Endothelial cell (in vitro differentiated cells): ENCODE data around the gene TSPAN9. TPM values are rescaled to one million over a fixed set of nuclear protein-coding genes. Genes with fewer than 3 reads are reported as not detected.

Experiments
- DNase-seq: peaks from one replicate; pipeline ENCODE4 v3.0.0; 2021; ENCODE audit warnings: low spot score
- H3K27ac Mint-ChIP-seq: one replicate; pipeline ENCODE4 v1.8.0; 2021; ENCODE audit warnings: mixed read lengths, inconsistent platforms; ENCODE audit not compliant: unreplicated experiment
- H3K27me3 Mint-ChIP-seq: one replicate; pipeline ENCODE4 v1.8.0; 2021; ENCODE audit warnings: mild to moderate bottlenecking, moderate library complexity, mixed read lengths, inconsistent platforms; ENCODE audit not compliant: unreplicated experiment
- H3K36me3 Mint-ChIP-seq: one replicate; pipeline ENCODE4 v1.8.0; 2021; ENCODE audit warnings: mild to moderate bottlenecking, low read depth, mixed read lengths, inconsistent platforms; ENCODE audit not compliant: unreplicated experiment
- H3K4me1 Mint-ChIP-seq: one replicate; pipeline ENCODE4 v1.8.0; 2021; ENCODE audit warnings: mild to moderate bottlenecking, mixed read lengths, inconsistent platforms; ENCODE audit not compliant: unreplicated experiment
- H3K4me3 Mint-ChIP-seq: one replicate; pipeline ENCODE4 v1.8.0; 2021; ENCODE audit warnings: mild to moderate bottlenecking, mixed read lengths, inconsistent platforms; ENCODE audit not compliant: unreplicated experiment
- H3K9me3 Mint-ChIP-seq: one replicate; pipeline ENCODE4 v1.8.0; 2021; ENCODE audit warnings: mixed read lengths, inconsistent platforms; ENCODE audit not compliant: unreplicated experiment
- total RNA-seq: library from RNA; stranded (reverse); fragmentation: NEBNext Ultra II Directional; extraction: Animal tissue kit (Norgen Biotek cat#: 25700); gene quantifications from one replicate; pipeline ENCODE4 v1.2.1, GENCODE V29; 2021; ENCODE audit not compliant: unreplicated experiment
- TF ChIP-seq, protein P1 (sequence below): fragments of 200-600 bp; sonication (generic); IDR thresholded peaks from one replicate; pipeline ENCODE4 v1.5.0; 2021; ENCODE audit warnings: antibody characterized with exemption; ENCODE audit not compliant: unreplicated experiment

Gene TSPAN9
- total RNA-seq, 1 donor from 2014 or later, result 116 TPM

DNA sequence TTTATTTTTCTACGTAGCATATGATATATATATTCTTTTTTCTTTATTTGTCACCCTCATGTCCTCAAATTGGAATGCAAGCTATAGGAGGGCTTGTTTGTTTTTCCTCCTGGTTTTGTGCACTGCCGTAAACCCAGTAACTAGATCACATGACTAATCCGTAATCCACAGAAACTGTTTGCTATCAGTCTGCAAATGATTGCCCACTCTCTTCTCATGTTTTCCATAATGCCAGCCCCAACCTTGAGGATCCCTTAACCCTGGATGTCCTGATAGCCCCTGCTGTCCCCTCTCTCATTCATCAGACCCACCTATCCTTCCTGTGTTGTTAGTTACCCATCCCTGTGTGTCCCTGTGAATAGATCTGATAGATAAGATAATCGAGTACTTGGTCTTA lies 94.0 kb downstream of the TSPAN9 start:
- peak overlapping the region; percentile 29 for H3K4me3 Mint-ChIP-seq
- H3K27me3 Mint-ChIP-seq, result peaks cover 15% of the 10 kb centered on the region
- TF ChIP-seq, protein P1, sequence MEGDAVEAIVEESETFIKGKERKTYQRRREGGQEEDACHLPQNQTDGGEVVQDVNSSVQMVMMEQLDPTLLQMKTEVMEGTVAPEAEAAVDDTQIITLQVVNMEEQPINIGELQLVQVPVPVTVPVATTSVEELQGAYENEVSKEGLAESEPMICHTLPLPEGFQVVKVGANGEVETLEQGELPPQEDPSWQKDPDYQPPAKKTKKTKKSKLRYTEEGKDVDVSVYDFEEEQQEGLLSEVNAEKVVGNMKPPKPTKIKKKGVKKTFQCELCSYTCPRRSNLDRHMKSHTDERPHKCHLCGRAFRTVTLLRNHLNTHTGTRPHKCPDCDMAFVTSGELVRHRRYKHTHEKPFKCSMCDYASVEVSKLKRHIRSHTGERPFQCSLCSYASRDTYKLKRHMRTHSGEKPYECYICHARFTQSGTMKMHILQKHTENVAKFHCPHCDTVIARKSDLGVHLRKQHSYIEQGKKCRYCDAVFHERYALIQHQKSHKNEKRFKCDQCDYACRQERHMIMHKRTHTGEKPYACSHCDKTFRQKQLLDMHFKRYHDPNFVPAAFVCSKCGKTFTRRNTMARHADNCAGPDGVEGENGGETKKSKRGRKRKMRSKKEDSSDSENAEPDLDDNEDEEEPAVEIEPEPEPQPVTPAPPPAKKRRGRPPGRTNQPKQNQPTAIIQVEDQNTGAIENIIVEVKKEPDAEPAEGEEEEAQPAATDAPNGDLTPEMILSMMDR, result no peak
- peaks cover 21% of the 10 kb centered on the region for H3K36me3 Mint-ChIP-seq
- peaks cover 55% of the 10 kb centered on the region for H3K4me1 Mint-ChIP-seq
- DNase-seq, result no peak
- H3K9me3 Mint-ChIP-seq, result no peaks in the 10 kb centered on the region
- no peak overlapping the region for H3K27ac Mint-ChIP-seq

DNA sequence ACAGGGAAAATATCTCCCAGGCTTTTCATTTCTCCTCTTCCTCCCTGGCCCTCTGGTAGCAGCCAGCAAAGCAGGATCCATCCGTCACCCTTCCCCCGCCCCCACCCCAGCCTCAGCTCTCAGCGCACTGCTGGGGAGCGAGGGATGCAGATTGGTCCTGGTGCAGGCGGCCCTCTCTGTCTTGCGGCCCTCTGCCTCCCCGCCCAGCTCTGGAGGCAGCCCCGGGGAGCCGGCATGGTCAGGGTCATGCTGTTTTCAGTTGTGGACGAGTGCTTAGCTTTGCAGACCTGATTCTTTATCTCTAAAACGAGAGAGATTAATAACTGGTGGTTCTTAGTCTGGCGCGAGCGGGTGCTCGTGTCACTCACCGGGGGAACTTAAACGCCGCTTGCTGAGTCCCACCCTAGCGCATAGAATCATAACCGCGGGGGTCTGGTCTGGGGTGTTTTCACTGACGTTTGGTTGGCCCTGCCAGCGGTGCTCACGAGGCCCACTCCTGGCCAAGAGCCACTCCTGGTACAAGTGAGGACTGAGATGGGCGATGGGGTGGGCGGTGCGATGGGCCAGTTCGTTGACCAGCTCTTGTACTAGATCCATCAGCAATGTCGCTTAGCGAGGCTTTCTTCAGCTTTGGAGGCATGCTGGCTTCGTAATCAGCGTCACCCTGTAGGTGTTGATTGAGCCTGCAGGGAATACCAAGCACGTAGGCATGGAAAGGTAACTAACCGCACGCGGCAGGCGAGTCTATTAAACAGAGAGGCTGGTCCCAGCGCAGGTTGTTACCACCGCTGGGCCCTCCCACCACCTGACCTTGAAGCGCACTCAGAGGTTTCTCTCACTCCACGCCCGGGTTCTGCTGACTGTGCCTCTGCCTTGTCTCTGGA lies 95.2 kb downstream of the TSPAN9 start:
- TF ChIP-seq, protein P1, result no peak
- peaks cover 61% of the 10 kb centered on the region for H3K4me1 Mint-ChIP-seq
- H3K9me3 Mint-ChIP-seq, result no peaks in the 10 kb centered on the region
- H3K36me3 Mint-ChIP-seq, result peaks cover 16% of the 10 kb centered on the region
- peaks cover 19% of the 10 kb centered on the region for H3K27me3 Mint-ChIP-seq
- DNase-seq, result no peak
- no peak overlapping the region for H3K4me3 Mint-ChIP-seq
- no peak overlapping the region for H3K27ac Mint-ChIP-seq

DNA sequence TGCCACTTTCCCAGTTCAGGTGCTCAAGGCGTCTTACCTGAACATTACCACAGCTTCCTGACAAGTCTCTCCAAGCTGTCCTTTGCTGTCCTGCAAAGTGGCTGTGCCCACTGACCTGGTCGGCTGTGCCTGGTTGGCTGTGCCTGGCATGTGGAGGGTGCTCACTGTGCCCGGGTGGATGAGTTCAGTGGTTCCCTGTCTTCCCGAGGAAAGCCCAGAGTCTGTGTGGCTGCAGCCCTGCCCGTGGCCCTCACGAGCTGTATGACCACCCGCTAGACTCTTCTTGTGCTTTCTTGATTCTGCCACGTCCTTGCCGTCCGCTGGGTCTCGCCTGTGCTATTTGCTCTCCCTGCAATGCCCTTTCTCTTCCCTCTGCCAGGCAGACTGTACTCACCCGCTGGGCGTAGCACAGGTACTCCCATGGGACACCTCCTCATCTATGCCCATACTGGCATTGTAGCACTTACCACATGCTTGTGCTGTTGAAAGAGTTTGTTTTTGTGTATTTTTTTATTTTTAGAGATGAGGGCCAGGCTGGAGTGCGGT lies 95.9 kb downstream of the TSPAN9 start:
- H3K27ac Mint-ChIP-seq, result no peak overlapping the region

DNA sequence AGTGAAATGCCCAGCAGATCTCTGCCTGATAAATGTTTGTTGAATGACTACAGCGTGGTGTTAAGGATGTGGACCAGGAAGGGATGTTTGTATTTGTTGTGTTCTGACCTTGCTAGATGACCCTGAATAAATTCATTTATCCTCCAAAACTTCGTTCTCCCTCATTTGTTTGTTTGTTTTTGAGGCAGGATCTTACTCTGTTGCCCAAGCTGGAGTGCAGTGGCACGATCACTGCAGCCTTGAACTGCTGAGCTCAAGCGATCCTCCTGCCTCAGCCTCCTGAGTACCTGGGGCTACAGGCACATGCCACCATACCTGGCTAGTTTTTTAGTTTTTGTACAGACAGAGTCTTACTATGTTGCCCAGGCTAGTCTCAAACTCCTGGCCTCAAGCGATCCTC lies 96.7 kb downstream of the TSPAN9 start:
- H3K27ac Mint-ChIP-seq, result no peak overlapping the region
- peaks cover 16% of the 10 kb centered on the region for H3K36me3 Mint-ChIP-seq
- TF ChIP-seq, protein P1, result no peak
- no peak for DNase-seq
- peaks cover 69% of the 10 kb centered on the region for H3K4me1 Mint-ChIP-seq
- no peaks in the 10 kb centered on the region for H3K9me3 Mint-ChIP-seq
- peaks cover 21% of the 10 kb centered on the region for H3K27me3 Mint-ChIP-seq
- H3K4me3 Mint-ChIP-seq, result peak overlapping the region; percentile 27

More for the DNA sequence above, 95.9 kb downstream of the TSPAN9 start:
- Mint-ChIP-seq H3K9me3 (no peaks in the 10 kb centered on the region), H3K36me3 (peaks cover 16% of the 10 kb centered on the region), H3K4me3 (no peak overlapping the region), H3K27me3 (peaks cover 21% of the 10 kb centered on the region), H3K4me1 (peaks cover 66% of the 10 kb centered on the region)
- DNase-seq, result no peak
- TF ChIP-seq, protein P1, result no peak

DNA sequence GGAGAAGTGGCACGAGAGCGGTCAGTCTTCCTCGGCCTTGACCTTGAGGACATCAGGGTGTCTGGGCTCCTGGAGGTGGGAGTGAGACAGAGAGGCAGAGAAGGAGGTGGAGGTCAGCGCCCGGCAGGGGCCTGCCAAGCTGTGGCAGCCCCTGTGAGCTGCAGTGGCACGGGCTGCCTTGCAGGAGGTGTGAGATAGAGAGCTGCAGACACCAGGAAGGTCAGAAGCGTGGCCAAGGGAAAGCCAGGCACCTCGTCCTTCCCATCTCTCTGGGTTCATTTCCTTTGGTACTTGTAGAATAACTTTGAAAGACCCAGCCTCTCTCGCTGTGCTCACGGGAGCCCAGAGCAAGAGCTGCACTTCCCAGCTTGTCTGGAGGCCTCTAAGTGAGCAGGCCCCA lies 98.1 kb downstream of the TSPAN9 start:
- H3K9me3 Mint-ChIP-seq, result no peaks in the 10 kb centered on the region
- H3K27ac Mint-ChIP-seq, result no peak overlapping the region
- peaks cover 17% of the 10 kb centered on the region for H3K27me3 Mint-ChIP-seq
- peaks cover 66% of the 10 kb centered on the region for H3K4me1 Mint-ChIP-seq
- peaks cover 13% of the 10 kb centered on the region for H3K36me3 Mint-ChIP-seq
- no peak for DNase-seq
- TF ChIP-seq, protein P1, result no peak
- no peak overlapping the region for H3K4me3 Mint-ChIP-seq
